HCEC 1CT (cell line): ENCODE data around the gene STIP1.

ENCODE experiments used
- DNase-seq: peaks from one replicate; pipeline ENCODE4 v3.0.0-alpha.2; 2017

Gene STIP1

DNA sequence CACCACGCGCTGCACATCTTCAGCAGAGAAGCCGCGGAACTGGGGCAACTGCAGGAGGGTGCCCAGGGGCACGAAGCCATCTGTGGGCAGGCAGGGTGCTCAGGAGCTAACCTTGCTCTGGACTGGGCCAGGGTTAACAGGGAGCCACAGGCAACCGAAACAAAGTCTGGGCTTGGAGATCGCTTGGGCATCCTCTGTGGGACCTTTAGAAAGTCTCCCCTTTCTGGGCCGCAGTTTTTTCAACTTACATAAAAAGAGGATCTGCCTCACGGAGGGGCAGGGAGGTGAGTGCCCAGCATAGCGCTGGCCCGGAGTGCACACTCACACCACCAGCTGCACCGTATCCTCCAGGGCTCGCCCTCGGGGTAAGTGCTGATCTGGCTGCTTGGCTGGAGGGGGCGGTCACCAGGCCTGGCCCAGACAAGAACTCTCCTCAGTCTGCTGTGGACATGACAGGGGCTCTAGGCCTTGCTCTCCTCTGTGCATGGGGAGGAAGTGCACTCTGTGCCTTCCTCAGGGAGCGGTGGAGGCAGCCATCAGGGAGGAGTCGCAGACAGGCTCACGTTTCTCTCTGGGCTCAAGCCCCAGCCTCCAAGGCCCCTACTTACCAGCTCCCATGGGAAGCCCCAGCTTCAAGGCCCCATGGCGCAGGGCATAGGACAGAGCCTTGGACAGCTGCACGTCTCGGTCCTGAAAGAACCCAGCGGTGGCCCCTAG lies 39.1 kb downstream of the STIP1 start:
- DNase-seq: no peak

DNA sequence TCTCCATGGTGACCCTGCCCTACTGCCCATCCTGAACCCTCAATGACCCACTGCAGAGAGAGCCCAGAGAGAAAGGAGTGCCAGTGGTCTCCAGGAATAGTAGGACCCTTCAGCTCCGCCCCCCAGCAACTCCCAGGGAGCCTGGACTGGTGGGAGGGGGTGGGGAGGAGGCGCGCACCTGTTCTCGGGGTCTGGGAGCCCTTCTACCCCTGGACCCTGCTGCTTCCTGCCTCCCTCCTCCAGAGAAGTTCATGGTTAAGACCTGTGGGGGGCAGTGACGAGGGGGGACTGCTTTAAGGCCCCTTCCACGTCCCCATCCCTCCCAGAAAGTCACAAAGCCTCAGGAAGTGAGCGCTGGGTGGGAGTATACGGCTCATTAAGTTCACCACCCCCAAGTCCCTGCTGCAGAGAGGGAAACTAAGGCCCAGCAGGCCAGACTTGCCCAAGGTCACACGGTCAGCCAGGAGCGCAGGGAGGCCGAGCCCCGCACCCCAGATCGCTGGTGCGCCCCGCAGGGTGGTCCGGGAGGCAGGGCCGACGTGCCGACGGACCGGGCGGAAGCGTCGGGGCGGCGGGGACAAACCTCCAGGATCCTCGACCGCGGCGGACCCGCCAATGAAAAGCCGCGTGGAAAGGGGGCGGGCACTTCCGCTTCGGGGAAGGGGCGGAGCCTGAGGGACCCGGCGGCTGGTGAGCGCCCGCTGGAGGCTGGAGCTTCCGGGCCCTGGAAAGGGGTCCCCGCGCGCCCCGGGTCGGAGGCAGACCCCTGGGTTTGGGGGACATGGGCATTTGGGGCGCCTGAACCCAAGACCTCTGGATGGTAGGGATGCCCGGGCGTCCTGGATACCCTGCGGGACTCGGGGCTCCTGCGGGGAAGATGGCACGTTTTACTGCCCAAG lies 39.9 kb downstream of the STIP1 start, which contains the start of the genes NUDT22 and TRPT1:
Gene NUDT22 (plus strand): TSS at position 667 of the 899 bp plus-strand sequence. CDS start 379 bp downstream, outside the sequence.
Gene TRPT1 (minus strand): TSS at position 579 of the 899 bp plus-strand sequence. CDS start 326 bp downstream, at position 253.
- DNase-seq: peak; percentile 69

- DNase-seq: no peak
Observed at GRCh38 chr11:64226507-64227051, 40.6 kb downstream of the STIP1 start.

DNA sequence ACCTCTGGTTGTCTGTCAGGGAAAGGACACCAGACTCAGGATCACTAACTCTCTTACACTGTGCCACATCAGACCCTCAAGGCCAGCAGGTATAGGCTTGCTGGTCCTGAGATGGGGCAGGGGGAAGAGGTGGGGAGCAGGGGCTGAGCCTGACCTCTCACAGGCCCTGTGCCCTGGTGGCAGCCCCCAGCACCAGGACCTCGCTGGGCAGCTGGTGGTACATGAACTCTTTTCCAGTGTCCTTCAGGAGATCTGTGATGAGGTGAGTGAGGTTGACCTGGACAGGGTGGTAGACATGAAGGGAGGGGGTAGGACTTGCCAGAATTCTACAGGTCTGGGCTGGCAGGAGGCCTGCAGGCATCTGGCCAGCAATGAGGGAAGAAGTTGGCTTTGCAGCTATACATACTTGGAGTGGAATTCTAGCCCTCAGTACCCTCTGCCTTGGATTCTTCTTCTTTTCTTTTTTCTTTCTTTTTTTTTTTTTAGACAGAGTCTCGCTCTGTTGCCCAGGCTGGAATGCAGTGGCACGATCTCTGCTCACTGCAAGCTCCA lies 41.5 kb downstream of the STIP1 start:
- DNase-seq: no peak

- DNase-seq: no peak
Observed at GRCh38 chr11:64229090-64229743, 43.2 kb downstream of the STIP1 start.

GRCh38 chr11:64229744-64230170 lies 43.8 kb downstream of the STIP1 start:
- DNase-seq: no peak

GRCh38 chr11:64230171-64230984 lies 44.4 kb downstream of the STIP1 start, which contains the start of gene DNAJC4:
TSS of gene DNAJC4 (plus strand) at chr11:64230548. CDS start at chr11:64230855, 307 bp downstream.
- peak; percentile 71 for DNase-seq

GRCh38 chr11:64230985-64231365 lies 45.0 kb downstream of the STIP1 start:
- no peak for DNase-seq

DNA sequence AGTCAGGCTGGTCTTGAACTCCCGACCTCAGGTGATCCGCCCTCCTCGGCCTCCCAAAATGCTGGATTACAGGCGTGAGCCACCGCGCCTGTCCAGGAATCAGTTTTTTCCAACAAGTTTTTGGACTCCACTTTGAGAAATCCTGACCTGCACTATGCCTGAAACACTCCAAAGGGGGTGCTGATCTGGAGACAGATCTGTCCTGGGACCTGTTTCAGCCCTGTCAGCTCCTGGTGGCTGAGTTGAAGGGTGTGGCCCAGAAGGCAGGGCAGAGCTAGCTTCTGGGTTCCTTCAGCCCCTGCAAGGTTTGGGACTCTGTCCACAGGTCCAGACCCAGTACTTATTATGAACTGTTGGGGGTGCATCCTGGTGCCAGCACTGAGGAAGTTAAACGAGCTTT lies 45.6 kb downstream of the STIP1 start:
- DNase-seq: no peak

GRCh38 chr11:64232182-64232966 lies 46.4 kb downstream of the STIP1 start:
- no peak for DNase-seq

DNA sequence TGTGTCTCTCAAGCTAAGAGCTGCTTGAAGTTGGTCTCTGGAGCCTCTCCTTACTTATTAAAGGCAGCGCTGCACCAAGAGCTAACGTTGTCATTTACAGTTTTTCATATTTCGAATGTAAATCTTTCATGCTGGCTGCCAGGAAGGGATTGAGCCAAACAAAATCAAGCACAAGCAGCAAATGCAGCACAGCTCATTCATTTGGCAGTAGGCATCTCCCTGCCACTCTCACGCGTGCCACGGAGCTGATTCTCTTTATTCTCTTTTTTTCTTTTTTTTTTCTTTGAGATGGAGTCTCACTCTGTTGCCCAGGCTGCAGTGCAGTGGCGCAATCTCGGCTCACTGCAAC lies 47.0 kb downstream of the STIP1 start:
- no peak for DNase-seq

- DNase-seq: no peak
Observed at GRCh38 chr11:64233913-64234586, 48.1 kb downstream of the STIP1 start, which contains the start of gene VEGFB. TSS of gene VEGFB (plus strand) at chr11:64234584. CDS start at chr11:64234834, 250 bp downstream.

- DNase-seq: no peak
Observed at GRCh38 chr11:64234647-64235379, 48.8 kb downstream of the STIP1 start.

DNA sequence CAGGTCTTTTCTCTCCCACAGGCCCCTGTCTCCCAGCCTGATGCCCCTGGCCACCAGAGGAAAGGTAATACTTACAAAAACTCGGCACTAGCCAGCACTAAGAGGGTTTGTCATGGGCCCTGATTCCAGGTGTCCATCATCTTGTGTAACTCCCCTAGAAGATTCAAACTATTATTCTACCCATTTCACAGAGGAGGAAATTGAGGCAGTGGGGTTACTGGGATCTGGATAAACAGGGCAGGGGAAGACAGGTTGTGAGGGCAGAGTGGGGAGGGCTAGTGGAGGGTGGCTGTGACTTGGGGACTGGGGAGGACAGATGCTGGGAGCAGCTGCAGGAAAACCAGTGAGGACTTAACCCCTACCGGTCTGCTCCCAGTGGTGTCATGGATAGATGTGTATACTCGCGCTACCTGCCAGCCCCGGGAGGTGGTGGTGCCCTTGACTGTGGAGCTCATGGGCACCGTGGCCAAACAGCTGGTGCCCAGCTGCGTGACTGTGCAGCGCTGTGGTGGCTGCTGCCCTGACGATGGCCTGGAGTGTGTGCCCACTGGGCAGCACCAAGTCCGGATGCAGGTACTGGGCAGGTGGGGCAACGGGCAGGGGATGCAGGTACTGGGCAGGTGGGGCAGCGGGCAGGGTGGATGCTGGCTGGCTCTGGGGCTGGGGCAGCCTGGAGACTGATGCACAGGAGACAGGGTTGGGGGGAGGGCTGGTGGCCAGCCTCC lies 49.6 kb downstream of the STIP1 start:
- DNase-seq: no peak

DNA sequence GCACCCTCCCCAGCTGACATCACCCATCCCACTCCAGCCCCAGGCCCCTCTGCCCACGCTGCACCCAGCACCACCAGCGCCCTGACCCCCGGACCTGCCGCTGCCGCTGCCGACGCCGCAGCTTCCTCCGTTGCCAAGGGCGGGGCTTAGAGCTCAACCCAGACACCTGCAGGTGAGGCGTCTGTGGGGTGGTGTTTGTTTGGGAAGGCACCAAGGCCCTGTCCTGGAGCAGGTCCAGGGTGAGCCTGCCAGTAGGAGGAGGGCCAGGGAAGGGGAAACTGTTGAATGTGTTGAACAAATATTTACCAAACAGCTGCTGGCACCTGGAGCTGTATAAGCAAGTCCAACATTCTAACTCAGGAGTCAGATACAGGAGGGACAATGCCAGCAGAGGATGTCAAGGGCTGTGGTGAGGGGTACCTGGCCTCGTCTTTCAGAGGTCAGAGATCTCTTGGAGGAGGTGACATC lies 51.5 kb downstream of the STIP1 start:
- no peak for DNase-seq

- no peak for DNase-seq
Observed at GRCh38 chr11:64238076-64238475, 52.1 kb downstream of the STIP1 start.

DNA sequence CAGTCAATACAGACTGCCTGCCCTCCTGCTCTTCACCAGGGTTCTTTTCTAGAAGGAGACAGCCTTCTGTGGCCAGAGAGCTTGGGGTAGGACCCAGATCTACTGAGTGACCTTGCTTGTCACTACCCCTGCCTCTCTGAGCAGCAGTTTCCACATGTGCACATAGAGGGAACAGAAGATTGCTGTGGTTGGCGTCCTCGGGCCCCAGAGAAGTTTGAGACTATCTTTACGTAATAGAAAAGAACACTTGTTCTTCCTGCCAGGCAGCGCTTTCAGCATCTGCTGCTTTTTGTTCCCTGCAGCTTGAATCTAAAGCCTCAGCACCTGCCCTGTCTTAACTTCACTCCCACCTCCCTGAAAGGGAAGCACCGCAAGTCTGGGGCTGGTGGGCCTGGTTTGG lies 53.0 kb downstream of the STIP1 start:
- DNase-seq: no peak

- no peak for DNase-seq
Observed at GRCh38 chr11:64239662-64240434, 53.9 kb downstream of the STIP1 start.
